Ovary (tissue), 9 donors: ENCODE measurements around the gene RAB40B. TPM values are rescaled to one million over a fixed set of nuclear protein-coding genes. Genes with fewer than 3 reads are reported as not detected.
A peak's percentile ranks its signal among the peaks of the same experiment; 100 is the strongest.

ENCODE experiments used
- DNase-seq, 5 donors: peaks; one replicate each; pipeline ENCODE4 v3.0.0-alpha.2; 2019 to 2020
- H3K27ac ChIP-seq, 2 donors: fragments of 200-600 bp; one replicate each; pipeline versions ENCODE4 v1.5.1 to v1.8.0; 2019 to 2022
- H3K27me3 ChIP-seq: fragments of 200-600 bp; one replicate; pipeline ENCODE4 v1.8.0; 2022
- H3K36me3 ChIP-seq: fragments of 200-600 bp; sonication (generic); one replicate; pipeline ENCODE4 v1.5.1; 2019
- H3K4me1 ChIP-seq: one replicate; pipeline ENCODE4 v1.8.1; 2013; ENCODE audit warnings: mild to moderate bottlenecking, moderate library complexity; ENCODE audit not compliant: insufficient read depth
- H3K4me3 ChIP-seq: fragments of 200-600 bp; sonication (generic); one replicate; pipeline ENCODE4 v1.5.1; 2017
- H3K9me3 ChIP-seq, 2 donors: fragments of 200-600 bp in 1 of 2; sonication (generic) in 1 of 2; one replicate each; pipeline versions ENCODE4 v1.5.1 to v1.8.1; 2013 to 2019; ENCODE audit warnings: mild to moderate bottlenecking in 1 of 2, moderate library complexity in 1 of 2
- CTCF ChIP-seq, 3 donors: fragments of 450-650 bp in 2 of 3; fragments of 200-600 bp in 1 of 3; IDR thresholded peaks; one replicate each; pipeline versions ENCODE4 v1.5.1 to v1.8.0; 2016 to 2022; ENCODE audit warnings: antibody characterized with exemption in 3 of 3, mild to moderate bottlenecking in 1 of 3
- EP300 ChIP-seq: sonication (generic); formaldehyde crosslinking; IDR thresholded peaks from one replicate; pipeline ENCODE4 v1.6.1; 2017; ENCODE audit warnings: antibody characterized with exemption
- POLR2A ChIP-seq: fragments of 450-650 bp; IDR thresholded peaks from one replicate; pipeline ENCODE4 v1.6.1; 2017; ENCODE audit warnings: antibody characterized with exemption, mild to moderate bottlenecking, moderate library complexity
- WGBS, 3 donors: extraction: QIAGEN DNeasy Blood & Tissue Kit in 1 of 3; methylation state at CpG; one replicate each; pipeline versions ENCODE4 v1.1.5 to v1.1.7; 2013 to 2017; 5-methylcytosine and 5-hydroxymethylcytosine counted together
- intact Hi-C, 4 donors: fragments of 100-400 bp; cut with DNase I; formaldehyde crosslinking; loops; one replicate each; pipeline versions ENCODE4 v1.11.0 to v1.15.1; 2022 to 2023
- polyA plus RNA-seq, 2 donors: library from polyadenylated mRNA; stranded (reverse); fragments of 200-250 nt in 1 of 2; fragments of 350-450 nt in 1 of 2; fragmentation: Illumina TruSeq in 1 of 2; extraction: RNeasy Lipid Tissue Mini Kit (QIAGEN cat#74804) in 1 of 2; gene quantifications; one replicate each; pipeline ENCODE4 v1.2.3, GENCODE V29; 2013 to 2014
- total RNA-seq, 7 donors: library from RNA; depleted of rRNA in 2 of 7; stranded (reverse); fragments of >200 nt in 2 of 7; fragmentation: NEBNext Ultra II Directional in 3 of 7; extraction: Animal tissue kit (Norgen Biotek cat#: 25700) in 3 of 7; gene quantifications; one replicate each; pipeline versions ENCODE4 v1.1.0 to v1.2.4, GENCODE V29; 2016 to 2023
- donor health status: DM: no; HTN: no; CAD: no; lungs with moderate emphysema.
- donor health status: DM: no; HTN: no; CAD: no.
- donor health status: Bipolar disorder and iron deficiency.
- donor health status: DM: yes; HTN: yes; CAD: no.
- donor health status: DM: no; HTN: no; CAD: no.
- donor health status: DM: yes; HTN: yes; CAD: no.

RAB40B gene
- total and polyA plus RNA-seq, 9 donors = 9.2 to 25.9 (median 14.9) TPM

DNA sequence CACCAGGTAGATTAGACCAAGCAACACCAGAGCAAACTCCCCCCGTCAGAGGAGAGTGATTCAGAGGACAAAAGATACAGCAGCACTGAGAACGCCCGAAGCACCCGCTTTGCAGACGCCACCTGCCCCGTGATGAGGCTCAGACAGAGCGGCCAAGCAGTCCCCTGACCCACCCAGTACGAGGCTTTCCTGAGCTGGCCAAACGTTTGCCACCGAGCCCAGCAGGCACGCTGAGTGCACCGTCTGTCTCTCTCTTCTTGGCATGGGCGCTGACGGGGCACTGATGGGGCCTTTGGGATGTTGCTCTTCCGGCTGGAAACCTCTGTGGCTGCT, 30.9 kb downstream of the RAB40B start:
- TF ChIP-seq POLR2A = no peak
- no peak for TF ChIP-seq EP300
- TF ChIP-seq CTCF (IDR thresholded peaks at IDR 0.05) = no peak
- WGBS, 3 donors = 95 to 96% (median 95%) methylated on average over 15 of the region's 15 CpGs
- Histone ChIP-seq H3K4me1 (peaks cover 3% of the 10 kb centered on the region), H3K4me3 (no peak overlapping the region), H3K27me3 (no peaks in the 10 kb centered on the region), H3K9me3 (no peaks in the 10 kb centered on the region), H3K27ac (no peak overlapping the region), H3K36me3 (no peaks in the 10 kb centered on the region)
- intact Hi-C loops = no loop called here
- DNase-seq = no peak

DNA sequence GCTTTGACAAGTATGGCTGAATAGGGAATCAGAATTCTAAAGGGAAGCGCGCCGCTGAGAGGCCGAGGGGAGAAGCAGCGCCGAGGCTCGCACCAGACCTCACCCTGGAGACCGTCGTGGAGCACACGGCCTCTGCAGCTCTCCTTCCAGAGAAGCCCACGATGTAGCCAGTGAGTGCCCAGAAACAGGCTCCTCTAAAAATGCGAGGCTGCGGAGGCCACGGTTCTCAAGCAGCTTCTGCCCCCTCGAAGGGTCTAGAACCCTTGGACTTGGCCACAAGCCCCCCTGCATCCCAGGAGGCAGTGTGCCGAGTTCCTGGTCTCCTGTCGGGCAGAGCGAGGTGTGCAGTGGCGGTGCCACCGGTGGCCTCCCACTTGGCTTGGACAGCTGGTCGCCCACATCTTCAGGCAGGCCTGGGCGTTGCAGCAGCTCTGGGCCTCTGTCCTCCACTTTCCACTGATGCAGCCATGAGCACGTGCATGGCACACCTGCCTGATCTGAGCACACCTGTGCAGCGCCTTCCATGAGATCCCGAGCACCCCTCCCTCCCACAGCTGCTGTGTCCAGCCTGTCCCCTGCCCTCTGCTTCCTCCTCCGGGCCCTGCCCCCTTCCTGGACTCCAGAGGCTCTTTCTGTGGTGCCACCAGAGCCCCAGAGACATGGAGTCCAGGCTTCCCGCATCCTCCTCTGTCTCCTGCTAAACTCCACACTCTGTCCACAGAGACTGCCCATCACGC, 31.4 kb downstream of the RAB40B start:
- peak overlapping the region in 1 of 2 donors; percentile 20 for H3K27ac ChIP-seq
- no peaks in the 10 kb centered on the region for H3K9me3 ChIP-seq
- TF ChIP-seq EP300 (no peak), POLR2A (no peak), CTCF (IDR thresholded peaks at IDR 0.05) (no peak)
- no peaks in the 10 kb centered on the region for H3K27me3 ChIP-seq
- intact Hi-C loops = no loop called here
- peak in 1 of 5 donors; percentile 40 for DNase-seq
- H3K4me1 ChIP-seq = peaks cover 3% of the 10 kb centered on the region
- H3K4me3 ChIP-seq = no peak overlapping the region
- WGBS, 3 donors = 91 to 93% (median 92%) methylated on average over 28 of the region's 28 CpGs
- no peaks in the 10 kb centered on the region for H3K36me3 ChIP-seq

DNA sequence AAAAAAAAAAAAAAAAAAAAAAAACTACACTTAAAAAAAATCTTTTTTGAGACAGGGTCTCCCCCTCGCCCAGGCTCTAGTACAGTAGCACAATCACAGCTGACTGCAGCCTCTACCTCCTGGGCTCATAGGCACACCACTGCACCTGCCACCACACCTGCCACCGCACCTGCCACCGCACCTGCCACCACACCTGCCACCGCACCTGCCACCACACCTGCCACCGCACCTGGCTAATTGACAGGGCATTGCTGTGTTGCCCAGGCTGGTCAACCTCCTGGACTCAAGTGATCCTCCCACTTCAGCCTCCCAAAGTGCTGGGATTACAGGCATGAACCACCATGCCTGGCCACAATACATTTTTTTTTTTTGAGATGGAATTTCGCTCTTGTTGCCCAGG, 32.6 kb downstream of the RAB40B start:
- no peaks in the 10 kb centered on the region for H3K9me3 ChIP-seq
- H3K4me3 ChIP-seq = no peak overlapping the region
- WGBS, 3 donors = 90 to 94% (median 92%) methylated on average over 6 of the region's 6 CpGs
- no peak overlapping the region for H3K27ac ChIP-seq
- DNase-seq = peak in 1 of 5 donors; percentile 37
- no peaks in the 10 kb centered on the region for H3K36me3 ChIP-seq
- peaks cover 3% of the 10 kb centered on the region for H3K4me1 ChIP-seq
- H3K27me3 ChIP-seq = no peaks in the 10 kb centered on the region
- intact Hi-C loops = no loop called here
- TF ChIP-seq CTCF (IDR thresholded peaks at IDR 0.05) = no peak
- no peak for TF ChIP-seq EP300
- TF ChIP-seq POLR2A = no peak

GRCh38 chr17:82665217-82665616, 33.3 kb downstream of the RAB40B start:
- Histone ChIP-seq H3K36me3 (no peaks in the 10 kb centered on the region), H3K9me3 (no peaks in the 10 kb centered on the region), H3K4me1 (no peaks in the 10 kb centered on the region), H3K4me3 (no peak overlapping the region), H3K27ac (no peak overlapping the region), H3K27me3 (no peaks in the 10 kb centered on the region)
- intact Hi-C loops = no loop called here
- peak in 1 of 5 donors; percentile 19 for DNase-seq
- no peak for TF ChIP-seq POLR2A
- TF ChIP-seq CTCF (IDR thresholded peaks at IDR 0.05) = no peak
- TF ChIP-seq EP300 = no peak
- 87 to 93% (median 88%) methylated on average over 11 of the region's 11 CpGs for WGBS, 3 donors
